Right ventricle myocardium superior (tissue), 1 donor: ENCODE results near the gene SLC12A7. TPM values are rescaled to one million over a fixed set of nuclear protein-coding genes. Genes with fewer than 3 reads are reported as not detected.
"Not testable (repeated sequence)": the region's sequence is repeated elsewhere in the genome, so short reads cannot be mapped to it uniquely, and the experiment has no call there.

ENCODE experiments used
- ATAC-seq: fragments of 200-7000 bp; cut with Tn5 transposase; one replicate; pipeline ENCODE4 v1.9.1; 2020; ENCODE audit warnings: mild to moderate bottlenecking; ENCODE audit not compliant: poor library complexity
- DNase-seq: peaks from one replicate; pipeline ENCODE4 v3.0.0-alpha.2; 2020
- intact Hi-C: fragments of 100-400 bp; cut with DNase I; formaldehyde crosslinking; loops from one replicate; pipeline ENCODE4 v1.11.2; 2022
- total RNA-seq: library from RNA; stranded (reverse); fragmentation: NEBNext Ultra II Directional; extraction: Animal tissue kit (Norgen Biotek cat#: 25700); gene quantifications from one replicate; pipeline ENCODE4 v1.2.1, GENCODE V29; 2021
- donor health status: DM: no; HTN: yes; CAD: no; lungs with severe emphysema.

SLC12A7 gene
- total RNA-seq, 1 donor from 2014 or later: 172 TPM

GRCh38 chr5:1089621-1090040, 22.2 kb downstream of the SLC12A7 start:
- intact Hi-C loops: loop anchor here (5.0 kb wide), 1 partner anchor 37 kb away; no protein-coding TSS in a partner anchor
- DNase-seq (no peak), ATAC-seq (peak; percentile 5)

- DNase-seq: no peak
- intact Hi-C loops: no loop called here
Measured at GRCh38 chr5:1089146-1089545, 22.7 kb downstream of the SLC12A7 start.

DNA sequence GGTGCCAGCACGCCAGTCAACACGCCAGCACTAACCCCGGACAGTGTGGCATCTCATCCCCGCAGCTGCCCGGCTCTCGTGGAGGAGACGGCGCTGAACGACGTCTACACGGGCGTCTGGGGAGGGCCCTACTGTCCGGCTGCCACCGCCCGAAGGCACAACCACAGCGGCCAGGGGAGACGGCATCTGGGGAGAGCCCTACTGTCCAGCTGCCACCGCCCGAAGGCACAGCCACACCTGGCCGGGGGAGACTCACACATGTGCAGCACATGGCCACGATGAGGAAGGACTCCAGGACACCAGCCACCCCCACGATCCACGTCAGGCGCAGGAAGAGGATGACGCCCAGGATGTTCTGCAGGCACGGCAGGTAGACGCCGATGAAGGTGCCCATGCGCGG, 23.1 kb downstream of the SLC12A7 start:
- intact Hi-C loops: no loop called here
- no peak for ATAC-seq
- DNase-seq: no peak

More at GRCh38 chr5:1089146-1089545, 22.7 kb downstream of the SLC12A7 start:
- no peak for ATAC-seq

DNA sequence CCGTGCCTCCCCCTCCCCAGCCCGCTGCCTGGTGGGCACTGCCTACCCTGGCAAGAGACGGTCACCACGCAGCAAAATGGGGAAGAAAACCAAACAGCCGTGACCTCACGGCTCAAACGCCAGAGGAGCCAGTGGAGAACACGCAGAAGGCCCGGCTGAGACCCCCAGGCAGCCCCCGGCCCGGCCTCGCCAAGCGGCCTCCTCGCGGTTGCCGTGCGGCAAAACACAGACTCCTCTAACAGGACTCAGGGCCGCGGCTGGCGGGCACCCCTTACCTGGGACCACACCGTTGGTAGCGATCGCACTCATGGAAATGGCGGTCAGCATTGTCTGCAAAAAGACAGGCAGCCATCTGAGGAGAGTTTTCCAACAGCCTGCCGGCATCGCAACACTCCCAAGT, 23.8 kb downstream of the SLC12A7 start:
- no peak for ATAC-seq
- DNase-seq: no peak
- intact Hi-C loops: no loop called here

DNA sequence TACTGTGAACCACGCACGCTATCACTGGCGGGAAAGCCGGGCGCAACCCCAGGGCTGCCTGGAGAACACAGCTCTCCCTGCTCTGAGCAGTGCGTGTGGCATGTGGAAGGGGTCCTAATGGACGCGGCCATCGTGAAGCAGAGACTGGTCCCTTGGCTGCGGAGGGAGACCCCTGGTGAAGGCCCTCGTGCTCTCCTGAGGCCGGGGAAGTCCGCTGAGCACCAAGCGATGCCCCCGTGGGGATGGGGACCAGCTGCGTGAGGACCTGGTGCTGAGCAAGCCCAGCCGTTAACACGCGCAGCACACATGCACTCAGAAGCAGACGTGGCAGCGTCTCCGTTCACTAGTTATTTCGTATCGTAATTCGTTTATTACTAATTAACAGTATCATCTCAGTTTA, 24.4 kb downstream of the SLC12A7 start:
- intact Hi-C loops: no loop called here
- ATAC-seq (no peak), DNase-seq (no peak)

GRCh38 chr5:1086871-1087270, 25.0 kb downstream of the SLC12A7 start:
- DNase-seq: no peak
- intact Hi-C loops: no loop called here
- no peak for ATAC-seq

GRCh38 chr5:1086137-1086536, 25.7 kb downstream of the SLC12A7 start:
- DNase-seq (no peak), ATAC-seq (no peak)
- intact Hi-C loops: no loop called here

DNA sequence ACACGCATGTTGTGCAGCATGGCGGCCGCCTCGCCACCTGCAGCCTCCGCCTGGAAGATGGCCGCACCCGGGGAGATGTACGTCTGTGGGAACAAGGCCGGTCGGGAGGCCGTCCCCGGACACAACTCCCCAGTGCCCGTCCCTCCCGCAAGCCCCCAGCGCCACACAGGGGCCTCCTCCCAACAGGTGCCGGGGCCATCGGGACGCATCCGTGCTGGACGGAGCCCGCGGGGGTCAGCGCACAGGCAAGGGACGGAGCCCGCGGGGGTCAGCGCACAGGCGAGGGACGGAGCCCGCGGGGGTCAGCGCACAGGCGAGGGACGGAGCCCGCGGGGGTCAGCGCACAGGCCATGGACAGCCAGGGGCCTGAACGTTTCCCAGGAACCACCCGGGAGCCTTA, 26.5 kb downstream of the SLC12A7 start:
- intact Hi-C loops: no loop called here
- DNase-seq: no peak
- no peak for ATAC-seq

GRCh38 chr5:1083823-1084605, 27.8 kb downstream of the SLC12A7 start:
- intact Hi-C loops: no loop called here
- DNase-seq: no peak
- ATAC-seq: no peak

GRCh38 chr5:1083026-1083425, 28.8 kb downstream of the SLC12A7 start:
- DNase-seq, intact Hi-C loops, ATAC-seq: not testable (repeated sequence)

DNA sequence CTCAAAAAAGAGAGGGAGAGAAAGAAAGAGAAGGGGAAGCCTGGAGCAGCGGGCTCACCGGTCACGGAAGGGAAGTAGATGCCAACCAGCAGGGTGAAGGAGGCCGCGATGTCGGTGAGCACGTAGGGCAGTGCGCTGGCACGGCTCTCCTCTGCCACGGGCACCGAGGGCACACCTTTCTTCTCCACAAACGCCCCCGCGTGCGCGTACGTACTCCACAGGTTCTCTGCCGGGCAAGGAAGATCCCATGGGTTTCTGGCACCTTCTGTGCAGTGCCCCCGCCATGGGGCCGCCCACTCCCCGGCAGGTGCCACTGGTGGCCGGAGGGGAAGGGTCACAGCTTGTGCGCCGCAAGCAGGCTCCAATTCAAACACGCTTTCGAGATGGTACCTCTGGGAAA, 30.3 kb downstream of the SLC12A7 start:
- no peak for ATAC-seq

GRCh38 chr5:1080432-1080831, 31.4 kb downstream of the SLC12A7 start:
- intact Hi-C loops: no loop called here
- peak; percentile 49 for ATAC-seq
- DNase-seq: peak; percentile 64

More for the DNA sequence above, 30.3 kb downstream of the SLC12A7 start:
- no peak for DNase-seq
- intact Hi-C loops: no loop called here

GRCh38 chr5:1079961-1080360, 31.9 kb downstream of the SLC12A7 start:
- DNase-seq: no peak
- ATAC-seq: no peak
- intact Hi-C loops: no loop called here

DNA sequence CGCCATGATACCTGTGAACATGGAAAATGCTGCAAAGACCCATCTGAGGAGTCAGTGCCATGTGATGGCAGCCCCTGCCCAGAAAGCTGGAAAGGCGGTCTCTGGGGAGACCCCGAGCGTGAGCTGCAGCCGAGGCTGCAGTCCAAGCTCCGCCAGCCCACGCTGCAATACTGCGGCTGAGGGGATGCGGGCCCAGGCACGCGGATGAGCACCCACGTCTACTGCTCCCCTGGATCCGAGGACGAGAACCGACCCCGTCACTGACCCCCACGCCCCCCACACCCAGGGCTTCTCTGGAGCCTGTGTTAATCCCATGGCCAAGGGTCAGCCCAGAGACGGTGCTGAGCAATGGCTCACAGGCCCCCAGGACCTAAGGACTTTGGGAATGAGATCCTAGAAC, 32.4 kb downstream of the SLC12A7 start:
- intact Hi-C loops: no loop called here
- DNase-seq: no peak

GRCh38 chr5:1078851-1079250, 33.0 kb downstream of the SLC12A7 start:
- DNase-seq: no peak
- intact Hi-C loops: no loop called here
- ATAC-seq: no peak

More for the DNA sequence above, 32.4 kb downstream of the SLC12A7 start:
- no peak for ATAC-seq

GRCh38 chr5:1078206-1078605, 33.7 kb downstream of the SLC12A7 start:
- intact Hi-C loops: no loop called here
- DNase-seq (no peak), ATAC-seq (no peak)

GRCh38 chr5:1077491-1078020, 34.3 kb downstream of the SLC12A7 start:
- intact Hi-C loops: no loop called here

DNA sequence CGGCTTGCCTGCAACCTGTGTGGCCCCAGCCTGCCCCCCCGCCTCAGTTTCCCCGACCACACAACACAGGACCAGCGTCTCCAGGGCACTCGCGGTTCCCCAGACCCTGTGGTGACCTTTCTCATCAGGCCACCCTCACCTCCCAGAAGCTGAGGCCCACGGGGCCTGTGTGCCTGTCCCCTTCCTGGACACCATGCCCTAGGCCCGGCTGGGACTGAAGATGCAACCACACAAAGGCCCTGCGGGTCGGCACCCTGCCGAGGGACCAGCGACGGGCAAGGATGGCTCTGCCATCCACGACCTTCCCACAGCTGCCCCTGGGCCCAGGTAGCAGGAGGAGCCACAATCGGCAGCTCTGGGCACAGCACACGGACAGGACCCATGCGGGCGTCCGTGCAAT, 34.8 kb downstream of the SLC12A7 start:
- intact Hi-C loops: no loop called here
- no peak for ATAC-seq
- DNase-seq: no peak

More at GRCh38 chr5:1077491-1078020, 34.3 kb downstream of the SLC12A7 start:
- ATAC-seq: no peak
- no peak for DNase-seq

GRCh38 chr5:1076406-1076805, 35.5 kb downstream of the SLC12A7 start:
- intact Hi-C loops: no loop called here
- DNase-seq (no peak), ATAC-seq (no peak)

DNA sequence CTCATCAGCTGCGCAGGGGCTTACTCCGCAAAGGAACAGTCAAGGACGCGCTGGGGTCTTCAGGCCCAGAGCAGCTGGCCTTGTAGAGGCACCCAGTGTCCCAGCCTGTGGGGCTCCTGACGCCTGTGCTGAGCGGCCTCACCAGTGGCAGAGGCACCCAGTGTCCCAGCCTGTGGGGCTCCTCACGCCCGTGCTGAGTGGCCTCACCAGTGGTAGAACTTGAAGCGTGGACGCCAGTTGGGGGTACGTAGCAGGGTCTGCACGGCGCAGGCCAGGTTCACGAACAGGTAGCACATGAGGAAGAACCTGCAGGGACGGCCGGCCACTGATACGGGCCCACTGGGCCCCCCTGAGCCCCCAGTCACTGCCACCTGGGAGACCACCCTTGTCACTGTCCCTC, 35.9 kb downstream of the SLC12A7 start:
- intact Hi-C loops: no loop called here
- ATAC-seq: no peak
- no peak for DNase-seq

- intact Hi-C loops: no loop called here
- ATAC-seq (no peak), DNase-seq (no peak)
Measured at GRCh38 chr5:1075555-1075881, 36.3 kb downstream of the SLC12A7 start.
